Prostate gland (tissue), 2 donors: ENCODE measurements around the gene PLGRKT.
"Not testable (repeated sequence)": the region's sequence is repeated elsewhere in the genome, so short reads cannot be mapped to it uniquely, and the experiment has no call there.

Source experiments
- CTCF ChIP-seq, 4 experiments: fragments of 200-600 bp in 2 of 4; fragments of 450-650 bp in 2 of 4; sonication (generic) in 2 of 4; IDR thresholded peaks; 1 replicate in 3 of 4; 2 replicates in 1 of 4; pipeline ENCODE4 v1.5.1; 2016 to 2019; ENCODE audit warnings: antibody characterized with exemption in 4 of 4, mild to moderate bottlenecking in 2 of 4, moderate library complexity in 2 of 4
- POLR2A ChIP-seq: fragments of 450-650 bp; IDR thresholded peaks from one replicate; pipeline ENCODE4 v1.6.1; 2016; ENCODE audit warnings: antibody characterized with exemption, mild to moderate bottlenecking

- not testable (repeated sequence) for TF ChIP-seq CTCF (IDR thresholded peaks at IDR 0.05); POLR2A
Observed at GRCh38 chr9:5433841-5434810, 3.6 kb downstream of the PLGRKT start.
